ENCODE results near the gene SMG6.

DNA sequence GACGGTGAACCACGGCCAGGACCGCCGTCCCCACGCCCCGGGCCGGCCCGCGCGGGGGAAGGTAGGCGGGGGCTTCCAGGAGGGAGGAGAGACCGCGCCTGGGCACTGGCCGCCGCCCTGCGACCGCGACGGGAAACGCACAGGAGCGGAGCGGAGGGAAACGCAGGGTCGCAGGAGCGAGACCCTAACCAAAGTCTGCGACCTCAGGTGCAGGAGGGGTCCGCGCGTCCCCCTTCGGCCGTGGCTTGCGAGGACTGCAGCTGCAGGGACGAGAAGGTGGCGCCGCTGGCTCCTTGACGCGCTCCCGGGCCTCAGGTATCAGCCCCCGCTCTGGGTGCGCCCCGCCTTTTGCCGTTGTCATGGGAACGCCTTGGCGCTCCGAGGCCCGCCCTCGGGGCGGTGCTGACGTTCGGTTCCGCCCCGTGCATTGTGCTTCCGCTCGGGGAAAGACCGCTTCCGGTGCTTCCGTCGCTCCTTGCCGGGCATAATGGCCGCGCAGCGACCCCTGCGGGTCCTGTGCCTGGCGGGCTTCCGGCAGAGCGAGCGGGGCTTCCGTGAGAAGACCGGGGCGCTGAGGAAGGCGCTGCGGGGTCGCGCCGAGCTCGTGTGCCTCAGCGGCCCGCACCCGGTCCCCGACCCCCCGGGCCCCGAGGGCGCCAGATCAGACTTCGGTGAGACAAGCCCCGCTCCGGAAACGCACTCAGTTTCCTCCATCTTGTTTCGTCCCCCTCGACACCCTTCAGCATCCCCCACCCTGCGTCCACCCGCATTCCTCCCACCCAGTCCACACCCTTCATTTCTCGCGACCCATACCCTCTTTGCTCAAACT lies 261.8 kb downstream of the SMG6 start, which contains the start of gene OVCA2:
- TF ChIP-seq, protein P1, sequence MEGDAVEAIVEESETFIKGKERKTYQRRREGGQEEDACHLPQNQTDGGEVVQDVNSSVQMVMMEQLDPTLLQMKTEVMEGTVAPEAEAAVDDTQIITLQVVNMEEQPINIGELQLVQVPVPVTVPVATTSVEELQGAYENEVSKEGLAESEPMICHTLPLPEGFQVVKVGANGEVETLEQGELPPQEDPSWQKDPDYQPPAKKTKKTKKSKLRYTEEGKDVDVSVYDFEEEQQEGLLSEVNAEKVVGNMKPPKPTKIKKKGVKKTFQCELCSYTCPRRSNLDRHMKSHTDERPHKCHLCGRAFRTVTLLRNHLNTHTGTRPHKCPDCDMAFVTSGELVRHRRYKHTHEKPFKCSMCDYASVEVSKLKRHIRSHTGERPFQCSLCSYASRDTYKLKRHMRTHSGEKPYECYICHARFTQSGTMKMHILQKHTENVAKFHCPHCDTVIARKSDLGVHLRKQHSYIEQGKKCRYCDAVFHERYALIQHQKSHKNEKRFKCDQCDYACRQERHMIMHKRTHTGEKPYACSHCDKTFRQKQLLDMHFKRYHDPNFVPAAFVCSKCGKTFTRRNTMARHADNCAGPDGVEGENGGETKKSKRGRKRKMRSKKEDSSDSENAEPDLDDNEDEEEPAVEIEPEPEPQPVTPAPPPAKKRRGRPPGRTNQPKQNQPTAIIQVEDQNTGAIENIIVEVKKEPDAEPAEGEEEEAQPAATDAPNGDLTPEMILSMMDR (IDR thresholded peaks at IDR 0.05; ENCODE audit: extremely low read depth in 1 of 2, insufficient read depth in 1 of 2, low read depth in 1 of 2, low read length in 2 of 2) = peak; percentile 45 to 60
- TF ChIP-seq, protein P2, sequence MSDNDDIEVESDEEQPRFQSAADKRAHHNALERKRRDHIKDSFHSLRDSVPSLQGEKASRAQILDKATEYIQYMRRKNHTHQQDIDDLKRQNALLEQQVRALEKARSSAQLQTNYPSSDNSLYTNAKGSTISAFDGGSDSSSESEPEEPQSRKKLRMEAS (IDR thresholded peaks at IDR 0.05; ENCODE audit: insufficient read depth, insufficient read length) = no peak
- TF ChIP-seq MYC (IDR thresholded peaks at IDR 0.05; ENCODE audit: low read depth, low read length) (no peak), POLR2A (IDR thresholded peaks at IDR 0.05; ENCODE audit: low read depth, low read length) (peak; percentile 87), JUN (IDR thresholded peaks at IDR 0.05; ENCODE audit: borderline replicate concordance, insufficient read depth, insufficient read length, low read depth) (no peak), EZH2 (IDR thresholded peaks at IDR 0.05; ENCODE audit: borderline replicate concordance, low read depth, low read length, severe bottlenecking) (no peak), POLR2AphosphoS5 (IDR thresholded peaks at IDR 0.05; ENCODE audit: insufficient read depth, low read depth, low read length) (peak; percentile 90), FOS (IDR thresholded peaks at IDR 0.05; ENCODE audit: borderline replicate concordance, insufficient read depth, low read length) (no peak)
